GM18873 (cell line): Measurements from ENCODE around the gene HBQ1.
"Not testable (repeated sequence)": the region's sequence is repeated elsewhere in the genome, so short reads cannot be mapped to it uniquely, and the experiment has no call there.

Experiments used
- ATAC-seq: cut with Tn5 transposase; IDR thresholded peaks from one replicate; pipeline ENCODE4 v1.9.1; 2021; ENCODE audit warnings: mild to moderate bottlenecking, moderate library complexity, moderate number of reproducible peaks; ENCODE audit not compliant: unreplicated experiment, low FRiP score

HBQ1 gene

DNA sequence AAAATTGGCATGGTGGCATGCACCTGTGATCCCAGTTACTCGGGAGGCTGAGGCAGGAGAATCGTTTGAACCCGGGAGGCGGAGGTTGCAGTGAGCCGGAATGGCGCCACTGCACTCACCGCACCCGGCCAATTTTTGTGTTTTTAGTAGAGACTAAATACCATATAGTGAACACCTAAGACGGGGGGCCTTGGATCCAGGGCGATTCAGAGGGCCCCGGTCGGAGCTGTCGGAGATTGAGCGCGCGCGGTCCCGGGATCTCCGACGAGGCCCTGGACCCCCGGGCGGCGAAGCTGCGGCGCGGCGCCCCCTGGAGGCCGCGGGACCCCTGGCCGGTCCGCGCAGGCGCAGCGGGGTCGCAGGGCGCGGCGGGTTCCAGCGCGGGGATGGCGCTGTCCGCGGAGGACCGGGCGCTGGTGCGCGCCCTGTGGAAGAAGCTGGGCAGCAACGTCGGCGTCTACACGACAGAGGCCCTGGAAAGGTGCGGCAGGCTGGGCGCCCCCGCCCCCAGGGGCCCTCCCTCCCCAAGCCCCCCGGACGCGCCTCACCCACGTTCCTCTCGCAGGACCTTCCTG, at the start of gene HBQ1:
Gene HBQ1, plus strand, starts transcription at position 359 of the 575 bp plus-strand sequence. Its CDS starts 28 bp downstream, at position 387.
- no peak for ATAC-seq

- no peak for ATAC-seq
Measured at GRCh38 chr16:130533-131173, 49.6 kb upstream of the HBQ1 start.

DNA sequence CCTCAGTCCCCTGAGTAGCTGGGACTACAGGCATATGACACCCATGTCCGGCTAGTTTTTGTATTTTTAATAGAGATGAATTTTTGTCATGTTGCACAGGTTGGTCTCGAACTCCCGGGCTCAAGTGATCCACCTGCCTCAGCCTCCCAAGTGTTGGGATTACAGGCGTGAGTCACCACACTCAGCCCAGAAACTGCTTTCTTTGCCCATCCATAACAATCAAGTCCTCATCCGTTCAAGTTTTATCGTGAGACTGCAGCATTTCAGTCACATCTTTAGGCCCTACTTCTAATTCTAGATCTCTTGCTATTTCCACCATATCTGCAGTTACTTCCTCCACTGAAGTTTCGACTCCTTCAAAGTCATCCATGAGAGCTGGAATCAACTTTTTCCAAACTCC, 48.1 kb upstream of the HBQ1 start:
- no peak for ATAC-seq

- ATAC-seq: no peak
Measured at GRCh38 chr16:133716-134115, 46.5 kb upstream of the HBQ1 start.

GRCh38 chr16:138049-138417, 42.2 kb upstream of the HBQ1 start:
- no peak for ATAC-seq

- no peak for ATAC-seq
Measured at GRCh38 chr16:140175-140857, 39.9 kb upstream of the HBQ1 start.

DNA sequence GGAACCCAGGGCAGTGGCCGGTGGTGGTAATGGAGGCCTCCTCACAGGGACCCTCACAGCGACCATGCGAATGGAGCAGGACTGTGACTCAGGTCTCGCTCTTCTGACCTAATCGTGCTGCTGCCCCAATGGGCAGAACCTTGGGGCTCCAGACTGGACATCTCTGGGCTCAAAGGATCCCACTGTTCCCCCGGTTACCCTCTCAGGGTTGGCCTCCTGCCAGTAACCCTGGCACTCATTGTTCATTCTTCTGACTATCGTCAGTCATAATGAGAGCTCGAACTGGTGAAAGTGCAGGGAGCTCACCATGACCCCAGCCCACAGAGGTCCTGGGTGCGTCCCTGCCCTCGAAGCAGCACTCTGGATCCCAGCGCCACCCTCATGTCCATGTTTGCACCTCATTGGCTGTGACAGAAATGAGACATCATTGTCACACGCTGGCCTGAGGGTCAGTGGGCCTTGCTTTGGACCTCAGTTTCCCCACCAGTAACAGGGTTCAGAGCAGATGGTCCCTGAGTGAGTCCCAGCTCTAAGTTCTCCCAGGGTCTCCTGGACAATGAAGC, 37.8 kb upstream of the HBQ1 start:
- no peak for ATAC-seq

DNA sequence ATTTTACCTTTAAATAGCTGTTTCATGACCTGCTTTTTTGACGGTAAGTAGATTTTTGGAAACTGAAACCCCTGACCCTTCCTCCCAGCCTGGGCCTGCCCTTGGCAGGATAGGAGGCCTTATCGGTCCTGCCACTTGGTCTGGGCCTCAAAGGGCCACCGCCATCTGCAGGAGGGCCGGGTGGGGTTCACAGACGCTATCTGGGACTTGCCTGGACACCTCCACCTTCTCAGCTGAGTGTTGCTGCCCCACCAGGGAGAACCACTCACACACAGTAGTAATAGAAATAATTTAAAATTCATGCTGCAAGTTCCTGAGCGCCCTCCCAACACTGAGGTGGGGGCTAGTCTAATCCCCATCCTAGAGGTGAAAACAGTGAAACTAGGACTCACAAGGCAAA, 37.2 kb upstream of the HBQ1 start:
- no peak for ATAC-seq

GRCh38 chr16:143456-143855, 36.8 kb upstream of the HBQ1 start:
- ATAC-seq: no peak

- no peak for ATAC-seq
Measured at GRCh38 chr16:144797-145252, 35.4 kb upstream of the HBQ1 start.

GRCh38 chr16:146646-147045, 33.6 kb upstream of the HBQ1 start:
- no peak for ATAC-seq

- ATAC-seq: no peak
Measured at GRCh38 chr16:149024-149660, 31.1 kb upstream of the HBQ1 start.

GRCh38 chr16:152141-153128, 27.8 kb upstream of the HBQ1 start, which contains the start of gene HBZ:
TSS of gene HBZ (plus strand) at chr16:152644. CDS start at chr16:152910, 266 bp downstream.
- no peak for ATAC-seq

GRCh38 chr16:153129-153521, 27.1 kb upstream of the HBQ1 start:
- not testable (repeated sequence) for ATAC-seq

- ATAC-seq: not testable (repeated sequence)
Measured at GRCh38 chr16:153550-154216, 26.6 kb upstream of the HBQ1 start.

GRCh38 chr16:154217-155030, 25.8 kb upstream of the HBQ1 start:
- ATAC-seq: no peak

DNA sequence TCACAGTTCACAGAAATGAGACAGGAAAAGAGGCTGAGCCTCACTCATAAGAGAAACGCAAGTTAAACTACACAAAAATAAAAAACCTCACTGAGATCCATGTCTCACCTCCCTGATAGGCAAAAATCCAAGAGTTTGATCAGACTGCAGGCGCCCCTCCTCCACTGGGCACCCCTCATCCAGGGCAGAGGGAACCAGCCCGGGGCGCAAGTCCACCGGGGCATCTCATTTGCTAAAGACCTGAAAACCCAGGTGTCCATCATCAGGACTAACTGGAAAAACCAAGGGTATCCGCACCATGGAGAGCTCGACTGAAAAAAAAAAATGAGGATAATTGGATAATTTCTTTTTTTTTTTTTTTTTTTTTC, 25.2 kb upstream of the HBQ1 start:
- ATAC-seq: no peak

DNA sequence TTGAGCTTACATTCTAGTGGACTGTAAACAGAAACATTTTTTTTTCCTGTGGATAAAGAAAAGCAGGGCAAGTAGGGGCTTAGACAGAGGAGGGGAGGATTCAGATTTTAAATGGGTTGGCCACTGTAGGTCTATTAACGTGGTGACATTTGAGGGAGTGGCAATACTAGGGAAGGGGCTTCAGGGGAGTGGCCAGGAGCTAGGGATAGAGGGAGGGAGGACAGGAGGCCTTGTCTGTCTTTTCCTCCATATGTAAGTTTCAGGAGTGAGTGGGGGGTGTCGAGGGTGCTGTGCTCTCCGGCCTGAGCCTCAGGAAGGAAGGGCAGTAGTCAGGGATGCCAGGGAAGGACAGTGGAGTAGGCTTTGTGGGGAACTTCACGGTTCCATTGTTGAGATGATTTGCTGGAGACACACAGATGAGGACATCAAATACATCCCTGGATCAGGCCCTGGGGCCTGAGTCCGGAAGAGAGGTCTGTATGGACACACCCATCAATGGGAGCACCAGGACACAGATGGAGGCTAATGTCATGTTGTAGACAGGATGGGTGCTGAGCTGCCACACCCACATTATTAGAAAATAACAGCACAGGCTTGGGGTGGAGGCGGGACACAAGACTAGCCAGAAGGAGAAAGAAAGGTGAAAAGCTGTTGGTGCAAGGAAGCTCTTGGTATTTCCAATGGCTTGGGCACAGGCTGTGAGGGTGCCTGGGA, 21.0 kb upstream of the HBQ1 start:
- no peak for ATAC-seq
